GM23338 (cell line): ENCODE results near the gene PPP1CA. TPM values are rescaled to one million over a fixed set of nuclear protein-coding genes. Genes with fewer than 3 reads are reported as not detected.

Source experiments
- ATAC-seq: fragments of 200-7000 bp; cut with Tn5 transposase; 3 replicates; pipeline ENCODE4 v1.9.1; 2020
- DNase-seq: peaks from one replicate; pipeline ENCODE4 v3.0.0-alpha.2; 2015; ENCODE audit warnings: low spot score
- H2AFZ ChIP-seq: fragments of 200-600 bp; sonication (generic); 2 replicates; pipeline ENCODE4 v1.8.0; 2016; ENCODE audit warnings: antibody characterized with exemption, mild to moderate bottlenecking, moderate library complexity
- H3F3A ChIP-seq: fragments of 200-600 bp; sonication (generic); replicated peaks from 2 replicates; pipeline ENCODE4 v1.8.0; 2017; ENCODE audit warnings: antibody characterized with exemption, mixed run types, low read depth
- H3K27ac ChIP-seq: fragments of 200-600 bp; sonication (generic); 2 replicates; pipeline ENCODE4 v1.6.1; 2016; ENCODE audit warnings: low read depth
- H3K27me3 ChIP-seq: fragments of 200-600 bp; sonication (generic); 2 replicates; pipeline ENCODE4 v1.8.0; 2016; ENCODE audit warnings: mild to moderate bottlenecking, mixed run types, moderate library complexity; ENCODE audit not compliant: insufficient read depth
- H3K36me3 ChIP-seq: fragments of 200-600 bp; sonication (generic); 2 replicates; pipeline ENCODE4 v1.8.0; 2016; ENCODE audit warnings: mild to moderate bottlenecking; ENCODE audit not compliant: insufficient read depth
- H3K4me1 ChIP-seq: fragments of 200-600 bp; sonication (generic); 2 replicates; pipeline ENCODE4 v1.8.0; 2016; ENCODE audit warnings: mild to moderate bottlenecking, moderate library complexity; ENCODE audit not compliant: insufficient read depth
- H3K4me2 ChIP-seq: fragments of 200-600 bp; sonication (generic); 2 replicates; pipeline ENCODE4 v1.7.1; 2017; ENCODE audit warnings: mixed run types
- H3K4me3 ChIP-seq: fragments of 200-600 bp; sonication (generic); 2 replicates; pipeline ENCODE4 v1.6.1; 2016; ENCODE audit warnings: mixed run types
- H3K79me2 ChIP-seq: fragments of 200-600 bp; sonication (generic); replicated peaks from 2 replicates; pipeline ENCODE4 v1.8.0; 2017; ENCODE audit warnings: mild to moderate bottlenecking; ENCODE audit not compliant: insufficient read depth
- H3K9me2 ChIP-seq: fragments of 200-600 bp; sonication (generic); 2 replicates; pipeline ENCODE4 v1.8.0; 2017; ENCODE audit not compliant: insufficient read depth
- H4K20me1 ChIP-seq: fragments of 200-600 bp; sonication (generic); replicated peaks from 2 replicates; pipeline ENCODE4 v1.8.0; 2017; ENCODE audit warnings: mild to moderate bottlenecking; ENCODE audit not compliant: insufficient read depth
- H3K27ac Mint-ChIP-seq: 2 replicates; pipeline ENCODE4 v1.8.0; 2020; ENCODE audit warnings: inconsistent platforms, mild to moderate bottlenecking, moderate library complexity, mixed read lengths
- H3K27me3 Mint-ChIP-seq: 3 replicates; pipeline ENCODE4 v1.8.0; 2022; ENCODE audit warnings: low read depth, mild to moderate bottlenecking, moderate library complexity, mixed read lengths, inconsistent platforms; ENCODE audit not compliant: insufficient read depth, poor library complexity
- H3K36me3 Mint-ChIP-seq: 3 replicates; pipeline ENCODE4 v1.8.0; 2021; ENCODE audit warnings: low read depth, mild to moderate bottlenecking, inconsistent platforms, moderate library complexity, mixed read lengths
- H3K4me1 Mint-ChIP-seq: 3 replicates; pipeline ENCODE4 v1.8.0; 2020; ENCODE audit warnings: mild to moderate bottlenecking, inconsistent platforms, mixed read lengths
- H3K4me3 Mint-ChIP-seq: 3 replicates; pipeline ENCODE4 v1.8.0; 2021; ENCODE audit warnings: moderate library complexity, mild to moderate bottlenecking, inconsistent platforms, mixed read lengths
- H3K9me3 Mint-ChIP-seq: 3 replicates; pipeline ENCODE4 v1.8.0; 2020; ENCODE audit warnings: moderate library complexity, mild to moderate bottlenecking, inconsistent platforms, mixed read lengths
- CREB1 ChIP-seq: fragments of 250-450 bp; sonication (Bioruptor Pico); IDR thresholded peaks from 2 replicates; pipeline ENCODE4 v1.5.0; 2020; ENCODE audit warnings: low read depth, mild to moderate bottlenecking, moderate library complexity
- EZH2 ChIP-seq: fragments of 200-600 bp; sonication (generic); IDR thresholded peaks from one replicate; pipeline ENCODE4 v1.8.0; 2017; ENCODE audit warnings: antibody characterized with exemption, mild to moderate bottlenecking, low read depth; ENCODE audit not compliant: unreplicated experiment
- JUNB ChIP-seq: IDR thresholded peaks from one replicate; pipeline ENCODE4 v1.6.1; 2016; ENCODE audit warnings: antibody characterized with exemption; ENCODE audit not compliant: unreplicated experiment
- NANOG ChIP-seq: IDR thresholded peaks from 2 replicates; pipeline ENCODE4 v1.6.1; 2016; ENCODE audit warnings: antibody characterized with exemption, borderline replicate concordance
- POLR2AphosphoS5 ChIP-seq: IDR thresholded peaks from 2 replicates; pipeline ENCODE4 v1.6.1; 2016; ENCODE audit warnings: antibody characterized with exemption, low read depth
- STAT1 ChIP-seq: IDR thresholded peaks from one replicate; pipeline ENCODE4 v1.6.1; 2016; ENCODE audit warnings: antibody characterized with exemption; ENCODE audit not compliant: unreplicated experiment
- ZNF114 ChIP-seq: fragments of 250-450 bp; sonication (Bioruptor Pico); IDR thresholded peaks from 2 replicates; pipeline ENCODE4 v1.5.0; 2020; ENCODE audit warnings: mild to moderate bottlenecking, moderate library complexity
- ZNF331 ChIP-seq: fragments of 250-450 bp; sonication (Bioruptor Pico); IDR thresholded peaks from 2 replicates; pipeline ENCODE4 v1.5.0; 2020; ENCODE audit warnings: low read depth, mild to moderate bottlenecking, moderate library complexity
- ZNF462 ChIP-seq: fragments of 250-450 bp; sonication (Bioruptor Pico); IDR thresholded peaks from 2 replicates; pipeline ENCODE4 v1.5.0; 2020; ENCODE audit warnings: mild to moderate bottlenecking, moderate library complexity
- polyA plus RNA-seq: library from polyadenylated mRNA; unstranded; fragments of >200 nt; fragmentation: Nextera tagmentation; extraction: Ambion mirVana; gene quantifications from 2 replicates; pipeline ENCODE4 v1.2.1, GENCODE V29; 2016
- total RNA-seq: library from RNA; depleted of rRNA; stranded (reverse); fragments of >200 nt; shearing (Covaris generic); gene quantifications from 2 replicates; pipeline ENCODE4 v1.2.3, GENCODE V29; 2014
- TF ChIP-seq, protein P1 (sequence below): IDR thresholded peaks from 2 replicates; pipeline ENCODE4 v1.6.1; 2016; ENCODE audit warnings: antibody characterized with exemption
- TF ChIP-seq, protein P2 (sequence below), 2 experiments: fragments of 200-600 bp in 1 of 2; sonication (generic) in 1 of 2; conservative IDR thresholded peaks; 2 replicates each; pipeline versions ENCODE4 v1.5.1 to v1.6.1; 2016 to 2017; ENCODE audit warnings: antibody characterized with exemption in 2 of 2, low read depth in 2 of 2, mild to moderate bottlenecking in 2 of 2, moderate library complexity in 1 of 2

The PPP1CA gene
- total and polyA plus RNA-seq, 2 experiments from 2014 or later: 217 to 237 TPM

DNA sequence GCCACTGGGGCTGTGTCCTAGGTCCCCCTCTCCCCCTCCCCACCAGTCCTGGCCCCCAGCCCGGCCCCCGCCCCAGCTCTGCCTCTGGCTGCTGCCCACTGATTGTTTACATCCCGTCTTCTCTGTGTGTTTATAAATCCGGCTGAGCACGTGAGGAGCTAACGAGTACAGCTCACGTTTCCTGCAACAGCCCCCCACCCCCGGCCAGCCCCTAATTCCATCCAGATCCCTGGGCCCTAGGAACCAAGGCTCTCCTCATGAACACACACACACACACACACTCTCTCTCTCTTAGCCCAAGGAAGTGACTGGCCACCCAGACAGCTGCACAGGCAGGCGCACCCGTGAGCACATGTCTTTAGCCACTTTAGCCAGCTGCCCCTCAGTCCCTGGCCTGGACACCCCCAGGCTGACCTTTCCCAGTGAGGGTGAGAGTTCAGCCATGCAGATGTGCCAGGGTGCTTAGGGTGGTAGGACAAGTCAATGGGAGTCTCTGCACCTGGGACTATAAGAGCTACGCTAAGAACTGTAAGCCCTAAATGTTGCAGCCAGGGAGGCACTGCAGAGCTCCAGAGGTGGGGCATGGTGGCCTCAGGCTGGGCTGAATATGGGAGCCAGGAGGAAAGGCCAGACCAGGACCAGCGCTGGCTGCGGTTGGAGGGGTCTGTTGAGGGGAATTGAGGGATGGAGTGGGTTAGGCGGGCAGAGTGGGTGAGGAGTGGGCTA lies 31.1 kb downstream of the PPP1CA start (continued):
- TF ChIP-seq, protein P1, sequence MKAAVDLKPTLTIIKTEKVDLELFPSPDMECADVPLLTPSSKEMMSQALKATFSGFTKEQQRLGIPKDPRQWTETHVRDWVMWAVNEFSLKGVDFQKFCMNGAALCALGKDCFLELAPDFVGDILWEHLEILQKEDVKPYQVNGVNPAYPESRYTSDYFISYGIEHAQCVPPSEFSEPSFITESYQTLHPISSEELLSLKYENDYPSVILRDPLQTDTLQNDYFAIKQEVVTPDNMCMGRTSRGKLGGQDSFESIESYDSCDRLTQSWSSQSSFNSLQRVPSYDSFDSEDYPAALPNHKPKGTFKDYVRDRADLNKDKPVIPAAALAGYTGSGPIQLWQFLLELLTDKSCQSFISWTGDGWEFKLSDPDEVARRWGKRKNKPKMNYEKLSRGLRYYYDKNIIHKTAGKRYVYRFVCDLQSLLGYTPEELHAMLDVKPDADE: no peak
- TF ChIP-seq NANOG: no peak

GRCh38 chr11:67369801-67370284 lies 31.8 kb downstream of the PPP1CA start:
- H3K4me1 Mint-ChIP-seq: peaks cover 46% of the 10 kb centered on the region
- Histone ChIP-seq H3K79me2 (no peaks in the 10 kb centered on the region), H3K27me3 (peaks cover 68% of the 10 kb centered on the region)

GRCh38 chr11:67369275-67369674 lies 32.4 kb downstream of the PPP1CA start:
- Mint-ChIP-seq H3K27me3 (peaks cover 33% of the 10 kb centered on the region), H3K9me3 (no peaks in the 10 kb centered on the region), H3K36me3 (no peaks in the 10 kb centered on the region; the same call in 2 of the 3 replicates), H3K4me1 (peaks cover 41% of the 10 kb centered on the region), H3K4me3 (no peak overlapping the region), H3K27ac (no peak overlapping the region)
- no peak overlapping the region; the same call in 1 of the 2 replicates for H3K4me2 ChIP-seq
- H3K79me2 ChIP-seq: no peaks in the 10 kb centered on the region
- DNase-seq: no peak
- peaks cover 30% of the 10 kb centered on the region for H3K4me1 ChIP-seq
- no peaks in the 10 kb centered on the region for H3K36me3 ChIP-seq
- H3F3A ChIP-seq: 0 out of 2 replicates have a peak, but pooled peaks cover 4% of the 10 kb centered on the region
- peaks cover 62% of the 10 kb centered on the region for H3K27me3 ChIP-seq
- no peak for ATAC-seq
- no peak overlapping the region for H3K4me3 ChIP-seq
- H2AFZ ChIP-seq: no peak overlapping the region
- H3K9me2 ChIP-seq: no peaks in the 10 kb centered on the region
- H4K20me1 ChIP-seq: no peaks in the 10 kb centered on the region
- H3K27ac ChIP-seq: no peak overlapping the region
- no peak for TF ChIP-seq JUNB
- TF ChIP-seq ZNF331 (CRISPR knock-in tag): no peak
- TF ChIP-seq CREB1 (CRISPR knock-in tag): no peak
- no peak for TF ChIP-seq ZNF462 (CRISPR knock-in tag)
- no peak for TF ChIP-seq STAT1
- TF ChIP-seq POLR2AphosphoS5: no peak
- no peak for TF ChIP-seq EZH2
- TF ChIP-seq, protein P2, sequence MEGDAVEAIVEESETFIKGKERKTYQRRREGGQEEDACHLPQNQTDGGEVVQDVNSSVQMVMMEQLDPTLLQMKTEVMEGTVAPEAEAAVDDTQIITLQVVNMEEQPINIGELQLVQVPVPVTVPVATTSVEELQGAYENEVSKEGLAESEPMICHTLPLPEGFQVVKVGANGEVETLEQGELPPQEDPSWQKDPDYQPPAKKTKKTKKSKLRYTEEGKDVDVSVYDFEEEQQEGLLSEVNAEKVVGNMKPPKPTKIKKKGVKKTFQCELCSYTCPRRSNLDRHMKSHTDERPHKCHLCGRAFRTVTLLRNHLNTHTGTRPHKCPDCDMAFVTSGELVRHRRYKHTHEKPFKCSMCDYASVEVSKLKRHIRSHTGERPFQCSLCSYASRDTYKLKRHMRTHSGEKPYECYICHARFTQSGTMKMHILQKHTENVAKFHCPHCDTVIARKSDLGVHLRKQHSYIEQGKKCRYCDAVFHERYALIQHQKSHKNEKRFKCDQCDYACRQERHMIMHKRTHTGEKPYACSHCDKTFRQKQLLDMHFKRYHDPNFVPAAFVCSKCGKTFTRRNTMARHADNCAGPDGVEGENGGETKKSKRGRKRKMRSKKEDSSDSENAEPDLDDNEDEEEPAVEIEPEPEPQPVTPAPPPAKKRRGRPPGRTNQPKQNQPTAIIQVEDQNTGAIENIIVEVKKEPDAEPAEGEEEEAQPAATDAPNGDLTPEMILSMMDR (conservative IDR thresholded peaks at IDR 0.05; ENCODE audit: low read depth in 2 of 2): no peak

More at GRCh38 chr11:67369801-67370284, 31.8 kb downstream of the PPP1CA start:
- Mint-ChIP-seq H3K9me3 (no peaks in the 10 kb centered on the region), H3K27me3 (peaks cover 36% of the 10 kb centered on the region), H3K27ac (no peak overlapping the region), H3K4me3 (no peak overlapping the region; the same call in 2 of the 3 replicates), H3K36me3 (no peaks in the 10 kb centered on the region; the same call in 2 of the 3 replicates)
- no peaks in the 10 kb centered on the region for H4K20me1 ChIP-seq
- no peaks in the 10 kb centered on the region for H3K9me2 ChIP-seq
- no peak overlapping the region for H3K4me3 ChIP-seq
- 0 out of 2 replicates have a peak, but pooled peaks cover 4% of the 10 kb centered on the region for H3F3A ChIP-seq
- H3K4me2 ChIP-seq: no peak overlapping the region; the same call in 1 of the 2 replicates
- TF ChIP-seq ZNF114 (no peak), EZH2 (no peak)
- ATAC-seq: no peak
- no peak for DNase-seq
- H3K4me1 ChIP-seq: peaks cover 36% of the 10 kb centered on the region
- no peak overlapping the region for H2AFZ ChIP-seq
- no peak overlapping the region for H3K27ac ChIP-seq
- H3K36me3 ChIP-seq: no peaks in the 10 kb centered on the region
